Caki2 (cell line): Measurements from ENCODE around the gene TTC13. TPM values are rescaled to one million over a fixed set of nuclear protein-coding genes. Genes with fewer than 3 reads are reported as not detected.
A peak's percentile ranks its signal among the peaks of the same experiment; 100 is the strongest.
"Not testable (repeated sequence)": the region's sequence is repeated elsewhere in the genome, so short reads cannot be mapped to it uniquely, and the experiment has no call there.

Experiments used
- DNase-seq: peaks from one replicate; pipeline ENCODE4 v3.0.0-alpha.2; 2015; ENCODE audit warnings: low read depth
- in situ Hi-C: cut with HindIII; loops from 2 replicates; pipeline ENCODE4 v1.10.0; 2016; ENCODE audit warnings: low sequenced_read_pairs, low pct_unique_long_range_greater_than_20kb, mixed read lengths
- total RNA-seq: library from RNA; depleted of rRNA; stranded (reverse); fragments of >200 nt; shearing (Covaris generic); gene quantifications from 2 replicates; pipeline ENCODE4 v1.2.3, GENCODE V29; 2014; ENCODE audit warnings: low replicate concordance

The TTC13 gene
- total RNA-seq, 1 experiment from 2014 or later: 7.6 TPM

- DNase-seq: no peak
Observed at GRCh38 chr1:231000639-231001038, 22.0 kb upstream of the TTC13 start.

GRCh38 chr1:231000201-231000600, 21.5 kb upstream of the TTC13 start:
- in situ Hi-C loops: no loop called here
- no peak for DNase-seq

More at GRCh38 chr1:231000639-231001038, 22.0 kb upstream of the TTC13 start:
- in situ Hi-C loops: no loop called here

- no peak for DNase-seq
- in situ Hi-C loops: no loop called here
Observed at GRCh38 chr1:230994860-230995259, 16.2 kb upstream of the TTC13 start.

GRCh38 chr1:230992100-230992774, 13.6 kb upstream of the TTC13 start:
- in situ Hi-C loops: no loop called here
- no peak for DNase-seq

- in situ Hi-C loops: no loop called here
- DNase-seq: no peak
Observed at GRCh38 chr1:230987448-230987847, 8.8 kb upstream of the TTC13 start.

GRCh38 chr1:230986976-230987375, 8.3 kb upstream of the TTC13 start:
- in situ Hi-C loops: no loop called here
- peak; percentile 38 for DNase-seq

GRCh38 chr1:230985711-230986110, 7.0 kb upstream of the TTC13 start:
- DNase-seq: peak; percentile 23
- in situ Hi-C loops: no loop called here

- DNase-seq, in situ Hi-C loops: not testable (repeated sequence)
Observed at GRCh38 chr1:230984622-230985515, 6.2 kb upstream of the TTC13 start.

GRCh38 chr1:230983811-230984210, 5.2 kb upstream of the TTC13 start:
- no peak for DNase-seq
- in situ Hi-C loops: no loop called here

- in situ Hi-C loops: no loop called here
Observed at GRCh38 chr1:230982696-230983095, 4.0 kb upstream of the TTC13 start.

GRCh38 chr1:230979952-230980351, 1.3 kb upstream of the TTC13 start:
- in situ Hi-C loops: no loop called here
- DNase-seq: no peak

More at GRCh38 chr1:230982696-230983095, 4.0 kb upstream of the TTC13 start:
- no peak for DNase-seq

GRCh38 chr1:230979389-230979716, 692 bp upstream of the TTC13 start:
- DNase-seq: no peak
- in situ Hi-C loops: no loop called here

GRCh38 chr1:230977761-230978490, 735 bp downstream of the TTC13 start:
- DNase-seq: peak; percentile 32
- in situ Hi-C loops: no loop called here

GRCh38 chr1:230976825-230977747, 1.6 kb downstream of the TTC13 start:
- in situ Hi-C loops: no loop called here
- no peak for DNase-seq

- in situ Hi-C loops: no loop called here
- DNase-seq: no peak
Observed at GRCh38 chr1:230976360-230976759, 2.3 kb downstream of the TTC13 start.

- in situ Hi-C loops: no loop called here
- DNase-seq: no peak
Observed at GRCh38 chr1:230975636-230976035, 3.0 kb downstream of the TTC13 start.

- peak; percentile 30 for DNase-seq
Observed at GRCh38 chr1:230972855-230973271, 5.8 kb downstream of the TTC13 start.

GRCh38 chr1:230971771-230972170, 6.9 kb downstream of the TTC13 start:
- DNase-seq: no peak
- in situ Hi-C loops: no loop called here

More at GRCh38 chr1:230972855-230973271, 5.8 kb downstream of the TTC13 start:
- in situ Hi-C loops: no loop called here
